H1 (cell line): ENCODE data around the gene PRUNE1. TPM values are rescaled to one million over a fixed set of nuclear protein-coding genes. Genes with fewer than 3 reads are reported as not detected.

ENCODE experiments used
- CTCF ChIA-PET: fragments of 300-600 bp; sonication (Branson Sonifier 250); formaldehyde crosslinking; loops from one replicate; lab custom pipeline; 2021; ENCODE audit not compliant: partially characterized antibody; lab: Charles Lee
- POLR2A ChIA-PET: fragments of 300-600 bp; sonication (Branson Sonifier 250); formaldehyde crosslinking; loops from one replicate; lab custom pipeline; 2021; ENCODE audit warnings: inconsistent platforms; ENCODE audit not compliant: partially characterized antibody; lab: Charles Lee
- DNase-seq, 2 experiments: peaks; one replicate each; pipeline versions ENCODE4 v3.0.0 to v3.0.0-alpha.2; 2010 to 2022; ENCODE audit warnings: low spot score in 2 of 2, low read depth in 1 of 2, mixed read lengths in 1 of 2
- FAIRE-seq: peaks from 2 replicates; lab custom pipeline; 2011; peaks lifted over from hg19 to GRCh38; lab: Jason Lieb, UNC
- H2AFZ ChIP-seq: 2 replicates; pipeline ENCODE4 v1.8.1; 2012; ENCODE audit warnings: low read length, inconsistent platforms
- H2AK5ac ChIP-seq: 2 replicates; pipeline ENCODE4 v1.6.1; 2013; ENCODE audit warnings: low read depth, low read length
- H2BK120ac ChIP-seq: replicated peaks from 2 replicates; pipeline ENCODE3; 2013; ENCODE audit warnings: low read depth, low read length, inconsistent platforms
- H2BK12ac ChIP-seq: 2 replicates; pipeline ENCODE4 v1.6.1; 2013; ENCODE audit warnings: low read depth, low read length
- H2BK15ac ChIP-seq: 2 replicates; pipeline ENCODE4 v1.6.1; 2013; ENCODE audit warnings: low read length
- H2BK20ac ChIP-seq: 2 replicates; pipeline ENCODE4 v1.6.1; 2013; ENCODE audit warnings: low read length
- H2BK5ac ChIP-seq: 2 replicates; pipeline ENCODE4 v1.6.1; 2013; ENCODE audit warnings: low read depth, low read length
- H3K14ac ChIP-seq: 2 replicates; pipeline ENCODE4 v1.6.1; 2013; ENCODE audit warnings: inconsistent platforms; ENCODE audit not compliant: insufficient read length
- H3K18ac ChIP-seq: 2 replicates; pipeline ENCODE4 v1.6.1; 2013; ENCODE audit warnings: low read length; ENCODE audit errors: extremely low read depth
- H3K23ac ChIP-seq: 2 replicates; pipeline ENCODE4 v1.6.1; 2013; ENCODE audit warnings: inconsistent platforms; ENCODE audit not compliant: insufficient read length
- H3K23me2 ChIP-seq: 2 replicates; pipeline ENCODE4 v1.6.1; 2013; ENCODE audit warnings: low read depth, low read length
- H3K27ac ChIP-seq: 2 replicates; pipeline ENCODE4 v1.6.1; 2011; ENCODE audit warnings: low read depth, low read length, inconsistent platforms
- H3K27me3 ChIP-seq, 4 experiments: replicated peaks in 1 of 4; 1 replicate in 1 of 4; 2 replicates in 3 of 4; pipeline versions ENCODE4 v1.6.1 to v1.8.1; 2011 to 2013; ENCODE audit warnings: low read length in 3 of 4, mild to moderate bottlenecking in 3 of 4, inconsistent platforms in 2 of 4, mixed read lengths in 2 of 4, moderate library complexity in 1 of 4; ENCODE audit not compliant: control insufficient read depth in 3 of 4, insufficient read depth in 3 of 4; ENCODE audit errors: extremely low read depth in 1 of 4
- H3K36me3 ChIP-seq, 4 experiments: 2 replicates each; pipeline versions ENCODE4 v1.6.1 to v1.8.1; 2011 to 2013; ENCODE audit warnings: mild to moderate bottlenecking in 4 of 4, low read length in 3 of 4, moderate library complexity in 2 of 4, control low read depth in 1 of 4, inconsistent platforms in 1 of 4; ENCODE audit not compliant: insufficient read depth in 4 of 4, control insufficient read depth in 2 of 4
- H3K4ac ChIP-seq: replicated peaks from 2 replicates; pipeline ENCODE3; 2013; ENCODE audit warnings: low read length, low read depth, mixed read lengths, inconsistent platforms; ENCODE audit not compliant: insufficient read length
- H3K4me1 ChIP-seq, 4 experiments: replicated peaks in 1 of 4; 1 replicate in 1 of 4; 2 replicates in 3 of 4; pipeline versions ENCODE4 v1.6.1 to v1.8.1; 2011 to 2013; ENCODE audit warnings: low read length in 3 of 4, inconsistent platforms in 2 of 4, mixed read lengths in 1 of 4; ENCODE audit not compliant: insufficient read depth in 4 of 4, control insufficient read depth in 3 of 4
- H3K4me2 ChIP-seq, 2 experiments: 2 replicates each; pipeline versions ENCODE4 v1.6.1 to v1.8.1; 2011 to 2013; ENCODE audit warnings: low read depth in 2 of 2, low read length in 2 of 2, control low read depth in 1 of 2, inconsistent platforms in 1 of 2, mild to moderate bottlenecking in 1 of 2; ENCODE audit not compliant: insufficient read depth in 1 of 2
- H3K4me3 ChIP-seq, 4 experiments: fragments of 200-600, 300-600 bp in 1 of 4; sonication (generic), shearing (Covaris generic), sonication (Bioruptor Twin) in 1 of 4; 2 replicates each; pipeline versions ENCODE4 v1.5.1 to v1.8.1; 2011 to 2016; ENCODE audit warnings: low read length in 4 of 4, low read depth in 3 of 4, control low read depth in 2 of 4, inconsistent platforms in 2 of 4, mild to moderate bottlenecking in 2 of 4, mixed read lengths in 1 of 4, moderate library complexity in 1 of 4; ENCODE audit not compliant: insufficient read depth in 2 of 4; ENCODE audit errors: extremely low read depth in 1 of 4
- H3K56ac ChIP-seq: replicated peaks from 2 replicates; pipeline ENCODE3; 2013; ENCODE audit warnings: low read depth, mild to moderate bottlenecking, mixed read lengths, low read length, inconsistent platforms; ENCODE audit not compliant: insufficient read length
- H3K79me1 ChIP-seq: 2 replicates; pipeline ENCODE4 v1.6.1; 2013; ENCODE audit warnings: low read depth, low read length, control low read depth
- H3K79me2 ChIP-seq, 2 experiments: 2 replicates each; pipeline versions ENCODE4 v1.6.1 to v1.8.1; 2012 to 2013; ENCODE audit warnings: low read length in 2 of 2, mild to moderate bottlenecking in 2 of 2, inconsistent platforms in 1 of 2; ENCODE audit not compliant: insufficient read depth in 2 of 2, control insufficient read depth in 1 of 2
- H3K9ac ChIP-seq, 4 experiments: replicated peaks in 1 of 4; 1 replicate in 1 of 4; 2 replicates in 3 of 4; pipeline versions ENCODE4 v1.6.1 to v1.8.1; 2011 to 2013; ENCODE audit warnings: low read depth in 3 of 4, low read length in 3 of 4, control low read depth in 2 of 4, mild to moderate bottlenecking in 2 of 4, moderate library complexity in 2 of 4, inconsistent platforms in 1 of 4; ENCODE audit errors: extremely low read depth in 1 of 4
- H3K9me3 ChIP-seq, 2 experiments: 2 replicates each; pipeline versions ENCODE4 v1.6.1 to v1.8.1; 2012 to 2013; ENCODE audit warnings: mild to moderate bottlenecking in 2 of 2, moderate library complexity in 2 of 2, control low read depth in 1 of 2, inconsistent platforms in 1 of 2, low read depth in 1 of 2, low read length in 1 of 2, mixed read lengths in 1 of 2; ENCODE audit not compliant: insufficient read depth in 2 of 2
- H4K20me1 ChIP-seq, 2 experiments: replicated peaks in 1 of 2; 2 replicates each; pipeline versions ENCODE3 to v1.8.1; 2011 to 2013; ENCODE audit warnings: inconsistent platforms in 2 of 2, low read length in 2 of 2, mild to moderate bottlenecking in 1 of 2; ENCODE audit not compliant: insufficient read depth in 2 of 2, control insufficient read depth in 1 of 2
- H4K5ac ChIP-seq: 2 replicates; pipeline ENCODE4 v1.6.1; 2013; ENCODE audit warnings: low read length, low read depth, mixed read lengths, inconsistent platforms; ENCODE audit not compliant: insufficient read length
- H4K8ac ChIP-seq: 2 replicates; pipeline ENCODE4 v1.8.0; 2013; ENCODE audit warnings: mild to moderate bottlenecking, moderate library complexity, low read length, inconsistent platforms; ENCODE audit not compliant: insufficient read depth; ENCODE audit errors: extremely low read depth
- H4K91ac ChIP-seq: replicated peaks from 2 replicates; pipeline ENCODE3; 2013; ENCODE audit warnings: low read length, mixed read lengths, inconsistent platforms; ENCODE audit not compliant: insufficient read length
- ASH2L ChIP-seq: fragments of 200-600, 300-600 bp; sonication (generic); IDR thresholded peaks from one replicate; pipeline ENCODE4 v1.7.1; 2017; ENCODE audit warnings: low read length
- CHD1 ChIP-seq: IDR thresholded peaks from 2 replicates; pipeline ENCODE4 v1.6.1; 2012; ENCODE audit warnings: low read depth, low read length, improper control_type of control experiment
- CTBP2 ChIP-seq: IDR thresholded peaks from 2 replicates; pipeline ENCODE4 v1.7.0; 2011; ENCODE audit warnings: borderline replicate concordance, mild to moderate bottlenecking, moderate library complexity, mixed read lengths, low read length; ENCODE audit not compliant: insufficient read depth, insufficient read length
- EGR1 ChIP-seq: IDR thresholded peaks from 2 replicates; pipeline ENCODE4 v1.6.1; 2011; ENCODE audit warnings: low read depth, low read length, borderline replicate concordance
- EP300 ChIP-seq, 2 experiments: IDR thresholded peaks; 1 replicate in 1 of 2; 2 replicates in 1 of 2; pipeline ENCODE4 v1.6.1; 2011 to 2012; ENCODE audit warnings: low read depth in 2 of 2, low read length in 2 of 2, mild to moderate bottlenecking in 2 of 2, borderline replicate concordance in 1 of 2, inconsistent platforms in 1 of 2, moderate library complexity in 1 of 2
- FOSL1 ChIP-seq: IDR thresholded peaks from 2 replicates; pipeline ENCODE4 v1.6.1; 2011; ENCODE audit warnings: mild to moderate bottlenecking, low read depth, low read length, moderate library complexity; ENCODE audit not compliant: insufficient read depth
- GTF2F1 ChIP-seq: IDR thresholded peaks from 2 replicates; pipeline ENCODE4 v1.6.1; 2012; ENCODE audit warnings: low read depth, low read length, improper control_type of control experiment, borderline replicate concordance
- MAFK ChIP-seq: IDR thresholded peaks from 2 replicates; pipeline ENCODE4 v1.6.1; 2012; ENCODE audit warnings: low read depth, mild to moderate bottlenecking, improper control_type of control experiment, low read length
- NRF1 ChIP-seq: IDR thresholded peaks from 2 replicates; pipeline ENCODE4 v1.6.1; 2011; ENCODE audit warnings: mild to moderate bottlenecking, low read depth, low read length, improper control_type of control experiment
- SP2 ChIP-seq: IDR thresholded peaks from 2 replicates; pipeline ENCODE4 v1.6.1; 2012; ENCODE audit warnings: mild to moderate bottlenecking, low read length, inconsistent platforms
- SP4 ChIP-seq: IDR thresholded peaks from 2 replicates; pipeline ENCODE4 v1.6.1; 2012; ENCODE audit warnings: low read length, inconsistent platforms
- TAF1 ChIP-seq: IDR thresholded peaks from 2 replicates; pipeline ENCODE4 v1.6.1; 2011; ENCODE audit warnings: mild to moderate bottlenecking, low read depth, low read length
- TAF7 ChIP-seq: optimal IDR thresholded peaks from 2 replicates; pipeline ENCODE3; 2011; ENCODE audit warnings: low read depth, mild to moderate bottlenecking, inconsistent platforms, low read length, moderate library complexity, borderline replicate concordance
- TEAD4 ChIP-seq: IDR thresholded peaks from 2 replicates; pipeline ENCODE4 v1.6.1; 2012; ENCODE audit warnings: low read depth, low read length, inconsistent platforms, mixed read lengths
- WGBS, 2 experiments: shearing (Covaris generic) in 1 of 2; methylation state at CpG; one replicate each; pipeline versions ENCODE4 v1.1.6 to v1.1.7; 2013 to 2015; ENCODE audit warnings: low lambda C conversion rate in 2 of 2, mixed read lengths in 2 of 2, inconsistent platforms in 1 of 2, low coverage in 1 of 2, missing lambda C conversion rate in 1 of 2; ENCODE audit not compliant: insufficient replicate concordance in 2 of 2, insufficient coverage in 1 of 2, insufficient read length in 1 of 2; ENCODE audit errors: extremely low coverage in 1 of 2, missing lambda C conversion rate in 1 of 2; 5-methylcytosine and 5-hydroxymethylcytosine counted together
- polyA plus RNA-seq, 7 experiments: library from polyadenylated mRNA; depleted of rRNA in 3 of 7; stranded (reverse) in 5 of 7; unstranded in 2 of 7; fragments of >200 nt in 5 of 7; fragments of 200-250 nt in 2 of 7; gene quantifications; 1 replicate in 5 of 7; 2 replicates in 1 of 7; 4 replicates in 1 of 7; pipeline versions ENCODE4 v1.2.1 to v1.2.3, GENCODE V29; 2011 to 2013; ENCODE audit warnings: missing spikeins in 2 of 7, mixed read lengths in 2 of 7
- total RNA-seq: library from RNA; stranded (reverse); fragmentation: NEBNext Ultra II Directional; extraction: Animal tissue kit (Norgen Biotek cat#: 25700); gene quantifications from 2 replicates; pipeline ENCODE4 v1.2.1, GENCODE V29; 2021

The PRUNE1 gene
- total and polyA plus RNA-seq, 2 of the 8 experiments (the other 6 are each of a cell fraction or from before 2014, with no cell fraction given), result 32.8 to 54.2 TPM

GRCh38 chr1:151013518-151013917 is 5.3 kb downstream of the PRUNE1 start:
- Histone ChIP-seq H2BK5ac (no peak overlapping the region), H2BK120ac (no peak overlapping the region), H4K91ac (no peak overlapping the region), H3K27ac (no peak overlapping the region), H3K79me1 (no peaks in the 10 kb centered on the region), H4K8ac (no peak overlapping the region), H3K79me2 (peaks cover 0 to 5% of the 10 kb centered on the region in 2 experiments; a peak in 2 of 4 replicates), H3K23ac (no peak overlapping the region), H3K27me3 (no peaks in the 10 kb centered on the region), H3K18ac (no peak overlapping the region), H2BK20ac (no peak overlapping the region), H3K36me3 (peaks cover 0 to 5% (median 0%) of the 10 kb centered on the region in 4 experiments; a peak in 1 of 8 replicates), H3K4me2 (no peak overlapping the region), H2AK5ac (no peak overlapping the region), H2BK12ac (no peak overlapping the region), H3K4me3 (no peak overlapping the region), H3K23me2 (peaks cover 1% of the 10 kb centered on the region), H2BK15ac (no peak overlapping the region), H4K5ac (no peak overlapping the region), H3K4me1 (peaks cover 0 to 3% (median 3%) of the 10 kb centered on the region in 4 experiments; a peak in 3 of 7 replicates), H3K9me3 (no peaks in the 10 kb centered on the region), H3K14ac (no peak overlapping the region), H3K56ac (no peak overlapping the region), H4K20me1 (no peaks in the 10 kb centered on the region), H3K4ac (no peak overlapping the region), H2AFZ (no peak overlapping the region), H3K9ac (no peak overlapping the region)
- ChIA-PET CTCF (interaction anchor here (0.7 to 2.0 kb wide), 3 partner anchors 13 to 23 kb away, joined by 3 to 5 read pairs (median 5); partner anchors contain the start of gene BNIPL), POLR2A (interaction anchor here (0.9 kb wide), 1 partner anchor 45 kb away, joined by 3 read pairs; no protein-coding TSS in a partner anchor)
- FAIRE-seq (no peak), DNase-seq (no peak)
- 95% methylated on average over 2 of the region's 2 CpGs; no CpG with 5 or more reads in 1 of the 2 experiments for WGBS, 2 experiments
- TF ChIP-seq MAFK, result no peak
- TF ChIP-seq TEAD4, result no peak
- no peak for TF ChIP-seq EGR1
- TF ChIP-seq CHD1, result no peak
- TF ChIP-seq EP300 (IDR thresholded peaks at IDR 0.05; ENCODE audit: borderline replicate concordance in 1 of 2, low read depth in 2 of 2, low read length in 2 of 2), result no peak
- no peak for TF ChIP-seq FOSL1
- no peak for TF ChIP-seq NRF1
- no peak for TF ChIP-seq TAF1
- no peak for TF ChIP-seq CTBP2
- no peak for TF ChIP-seq SP4
- no peak for TF ChIP-seq SP2
- TF ChIP-seq GTF2F1, result no peak
- TF ChIP-seq ASH2L, result no peak
- no peak for TF ChIP-seq TAF7
